ENCODE measurements around the gene ELF1. TPM values are rescaled to one million over a fixed set of nuclear protein-coding genes. Genes with fewer than 3 reads are reported as not detected.

Gene ELF1
- total RNA-seq, 1 experiment from 2014 or later, result 36.0 TPM

DNA sequence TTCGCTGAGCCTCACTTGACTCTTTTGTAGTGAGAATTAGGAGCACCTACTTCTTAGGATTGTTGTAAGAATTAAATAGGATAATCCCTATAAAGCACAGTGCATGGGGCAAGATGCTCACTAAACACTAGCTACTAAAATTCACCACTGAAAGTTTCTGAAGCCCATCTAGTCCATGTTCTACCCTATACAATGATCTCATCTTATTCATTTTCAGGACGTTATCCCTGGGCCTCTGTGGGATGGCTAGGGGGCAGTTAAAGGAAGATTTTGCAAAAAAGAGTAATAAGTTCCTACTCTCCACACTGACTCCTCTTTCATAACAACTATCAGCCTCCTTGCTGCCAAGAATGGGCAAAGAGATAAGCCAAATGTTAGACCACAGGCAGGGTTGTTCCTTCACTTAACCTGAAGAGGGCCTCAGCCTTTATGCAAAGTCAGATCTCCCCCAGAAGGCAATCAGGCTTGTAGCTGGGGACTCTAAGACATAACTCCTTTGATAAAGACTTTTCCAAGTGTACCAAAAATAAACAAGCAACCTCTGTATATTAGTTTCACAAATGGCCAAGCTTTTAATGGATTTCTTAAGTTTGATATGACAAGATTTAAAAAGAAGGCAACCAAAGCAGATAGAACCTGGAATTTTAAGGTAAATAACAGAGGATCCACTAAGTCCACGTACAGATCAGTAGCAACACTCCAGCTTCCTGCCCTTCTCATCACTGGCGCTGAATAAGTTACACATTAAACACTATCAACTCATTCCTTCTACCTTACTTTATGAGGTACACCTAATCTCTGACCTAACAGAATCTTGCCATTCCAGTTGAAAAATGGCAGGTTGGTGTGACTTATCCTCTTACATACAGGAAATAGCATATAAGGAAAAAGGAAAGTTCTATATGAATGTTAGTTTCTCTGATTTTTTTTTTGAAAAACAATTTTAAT, 44.4 kb downstream of the ELF1 start:
- no TSS peak for BruUV-seq (replicated peaks)
- peaks cover 10% of the 10 kb centered on the region for H4K20me1 ChIP-seq (ENCODE audit: insufficient read depth)
- no peak for DNase-seq
- no peaks in the 10 kb centered on the region; the same call in 1 of the 2 replicates for H3F3A ChIP-seq (ENCODE audit: insufficient read depth, low read depth)
- TF ChIP-seq, protein P1, sequence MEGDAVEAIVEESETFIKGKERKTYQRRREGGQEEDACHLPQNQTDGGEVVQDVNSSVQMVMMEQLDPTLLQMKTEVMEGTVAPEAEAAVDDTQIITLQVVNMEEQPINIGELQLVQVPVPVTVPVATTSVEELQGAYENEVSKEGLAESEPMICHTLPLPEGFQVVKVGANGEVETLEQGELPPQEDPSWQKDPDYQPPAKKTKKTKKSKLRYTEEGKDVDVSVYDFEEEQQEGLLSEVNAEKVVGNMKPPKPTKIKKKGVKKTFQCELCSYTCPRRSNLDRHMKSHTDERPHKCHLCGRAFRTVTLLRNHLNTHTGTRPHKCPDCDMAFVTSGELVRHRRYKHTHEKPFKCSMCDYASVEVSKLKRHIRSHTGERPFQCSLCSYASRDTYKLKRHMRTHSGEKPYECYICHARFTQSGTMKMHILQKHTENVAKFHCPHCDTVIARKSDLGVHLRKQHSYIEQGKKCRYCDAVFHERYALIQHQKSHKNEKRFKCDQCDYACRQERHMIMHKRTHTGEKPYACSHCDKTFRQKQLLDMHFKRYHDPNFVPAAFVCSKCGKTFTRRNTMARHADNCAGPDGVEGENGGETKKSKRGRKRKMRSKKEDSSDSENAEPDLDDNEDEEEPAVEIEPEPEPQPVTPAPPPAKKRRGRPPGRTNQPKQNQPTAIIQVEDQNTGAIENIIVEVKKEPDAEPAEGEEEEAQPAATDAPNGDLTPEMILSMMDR (conservative IDR thresholded peaks at IDR 0.05), result peak; percentile 37; the same call in 1 of the 2 replicates
- TF ChIP-seq EZH2 (IDR thresholded peaks at IDR 0.05; ENCODE audit: low read depth), result no peak
- 0 out of 2 replicates have a peak overlapping the region, but pooled peaks have one; percentile 7 for H3K4me2 ChIP-seq
- no peaks in the 10 kb centered on the region for H3K9me3 ChIP-seq (ENCODE audit: insufficient read depth, low read depth)
- no peaks in the 10 kb centered on the region for H3K27me3 ChIP-seq (ENCODE audit: insufficient read depth, low read depth)
- peaks cover 86% of the 10 kb centered on the region for H3K79me2 ChIP-seq (ENCODE audit: low read depth)
- peaks cover 19% of the 10 kb centered on the region for H3K4me1 ChIP-seq (replicated peaks; ENCODE audit: insufficient read depth)
- H2AFZ ChIP-seq, result no peak overlapping the region
- no peaks in the 10 kb centered on the region for H3K9me2 ChIP-seq (ENCODE audit: insufficient read depth)
- CTCF ChIA-PET, result no interaction called here
- no peak overlapping the region for H3K4me3 ChIP-seq
- no peaks in the 10 kb centered on the region for H3K36me3 ChIP-seq (ENCODE audit: low read depth)
- POLR2A ChIA-PET (ENCODE audit: unreplicated experiment), result no interaction called here
- H3K27ac ChIP-seq, result peak overlapping the region; percentile 39; the same call in 1 of the 2 replicates
- intact Hi-C loops (cut with micrococcal nuclease; ENCODE audit: unreplicated experiment), result no loop called here

DNA sequence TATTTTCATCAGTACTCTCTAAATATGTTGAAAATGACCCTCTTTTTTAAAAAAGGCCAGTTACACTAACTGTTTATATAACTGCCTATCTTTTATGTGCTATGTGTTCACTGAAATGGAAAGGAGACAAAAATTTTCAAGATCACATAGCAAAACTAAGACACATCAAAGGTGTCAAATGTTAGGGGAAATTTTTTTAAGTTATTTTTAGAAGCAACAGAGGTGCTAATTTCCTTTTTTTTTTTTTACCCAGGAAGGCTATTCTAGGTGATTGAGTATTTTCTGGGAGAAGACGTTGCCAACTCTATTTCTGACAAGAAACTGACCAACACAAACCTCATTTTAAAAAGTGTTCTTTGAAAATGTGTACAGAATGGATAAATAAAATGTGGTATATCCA, 45.7 kb downstream of the ELF1 start:
- no peak for DNase-seq
- peaks cover 19% of the 10 kb centered on the region for H3K4me1 ChIP-seq (replicated peaks; ENCODE audit: insufficient read depth)
- no peaks in the 10 kb centered on the region for H3K9me3 ChIP-seq (ENCODE audit: insufficient read depth, low read depth)
- H3K27me3 ChIP-seq (ENCODE audit: insufficient read depth, low read depth), result no peaks in the 10 kb centered on the region
- no peak overlapping the region for H3K4me3 ChIP-seq
- H3K79me2 ChIP-seq (ENCODE audit: low read depth), result peaks cover 90% of the 10 kb centered on the region
- no peak overlapping the region for H2AFZ ChIP-seq
- no peaks in the 10 kb centered on the region; the same call in 1 of the 2 replicates for H3F3A ChIP-seq (ENCODE audit: insufficient read depth, low read depth)
- no peak overlapping the region for H3K4me2 ChIP-seq
- peaks cover 11% of the 10 kb centered on the region for H4K20me1 ChIP-seq (ENCODE audit: insufficient read depth)
- CTCF ChIA-PET, result no interaction called here
- H3K9me2 ChIP-seq (ENCODE audit: insufficient read depth), result no peaks in the 10 kb centered on the region
- no TSS peak for BruUV-seq (replicated peaks)
- no peak for TF ChIP-seq EZH2 (IDR thresholded peaks at IDR 0.05; ENCODE audit: low read depth)
- TF ChIP-seq, protein P1 (conservative IDR thresholded peaks at IDR 0.05), result no peak
- H3K36me3 ChIP-seq (ENCODE audit: low read depth), result no peaks in the 10 kb centered on the region
- POLR2A ChIA-PET (ENCODE audit: unreplicated experiment), result no interaction called here
- no peak overlapping the region for H3K27ac ChIP-seq
- intact Hi-C loops (cut with micrococcal nuclease; ENCODE audit: unreplicated experiment), result no loop called here

DNA sequence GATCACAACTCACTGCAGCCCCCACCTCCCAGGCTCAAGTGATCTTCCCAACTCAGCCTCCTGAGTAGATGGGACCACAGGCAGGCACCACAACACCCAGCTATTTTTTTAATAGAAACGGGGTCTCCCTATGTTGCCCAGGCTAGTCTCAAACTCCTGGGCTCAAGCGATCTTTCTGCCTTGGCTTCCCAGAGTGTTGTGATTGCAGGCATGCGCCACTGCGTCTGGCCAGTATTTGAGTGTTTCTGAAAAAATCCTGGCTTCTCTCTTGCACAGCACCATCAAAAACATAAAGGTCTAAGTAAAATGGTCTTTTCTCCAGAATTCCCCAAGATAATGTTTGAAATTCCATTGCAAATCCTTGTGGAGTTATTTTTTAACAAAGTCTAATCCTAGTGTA, 47.8 kb downstream of the ELF1 start:
- peaks cover 16% of the 10 kb centered on the region; the same call in 1 of the 2 replicates for H4K20me1 ChIP-seq (ENCODE audit: insufficient read depth)
- H3K4me2 ChIP-seq, result no peak overlapping the region
- ChIA-PET CTCF (no interaction called here), POLR2A (ENCODE audit: unreplicated experiment) (no interaction called here)
- intact Hi-C loops (cut with micrococcal nuclease; ENCODE audit: unreplicated experiment), result no loop called here
- H3K36me3 ChIP-seq (ENCODE audit: low read depth), result no peaks in the 10 kb centered on the region
- BruUV-seq (replicated peaks), result no TSS peak
- peaks cover 98% of the 10 kb centered on the region for H3K79me2 ChIP-seq (ENCODE audit: low read depth)
- H3K9me3 ChIP-seq (ENCODE audit: insufficient read depth, low read depth), result no peaks in the 10 kb centered on the region
- no peak overlapping the region for H2AFZ ChIP-seq
- H3K27me3 ChIP-seq (ENCODE audit: insufficient read depth, low read depth), result no peaks in the 10 kb centered on the region
- no peak for DNase-seq
- no peak overlapping the region for H3K27ac ChIP-seq
- peaks cover 19% of the 10 kb centered on the region for H3K4me1 ChIP-seq (replicated peaks; ENCODE audit: insufficient read depth)
- H3K9me2 ChIP-seq (ENCODE audit: insufficient read depth), result no peaks in the 10 kb centered on the region
- no peak overlapping the region for H3K4me3 ChIP-seq
- H3F3A ChIP-seq (ENCODE audit: insufficient read depth, low read depth), result no peaks in the 10 kb centered on the region; the same call in 1 of the 2 replicates
- TF ChIP-seq, protein P1 (conservative IDR thresholded peaks at IDR 0.05), result no peak
- TF ChIP-seq EZH2 (IDR thresholded peaks at IDR 0.05; ENCODE audit: low read depth), result no peak

Data from PC-9 (cell line).